IMR-90 (cell line): ENCODE measurements around the gene IFNA16. TPM values are rescaled to one million over a fixed set of nuclear protein-coding genes. Genes with fewer than 3 reads are reported as not detected.

ENCODE experiments used
- ATAC-seq: fragments of 200-7000 bp; cut with Tn5 transposase; 2 replicates; pipeline ENCODE4 v1.9.1; 2020; ENCODE audit warnings: low read depth, mild to moderate bottlenecking, moderate library complexity
- BruUV-seq: library from RNA; stranded (reverse); fragments of 400-500 nt; replicated peaks from 2 replicates; lab custom pipeline; 2021; lab: Mats Ljungman, UMichigan
- CTCF ChIA-PET: fragments of 300-600 bp; formaldehyde crosslinking; extraction: SDS; loops from one replicate; lab custom pipeline; 2021; ENCODE audit warnings: antibody characterized with exemption; lab: Yijun Ruan, JAX
- POLR2A ChIA-PET: fragments of 300-600 bp; sonication (Branson Sonifier 250); formaldehyde crosslinking; loops from one replicate; lab custom pipeline; 2022; ENCODE audit warnings: antibody characterized with exemption; ENCODE audit not compliant: unreplicated experiment; lab: Charles Lee
- DNase-seq: peaks from one replicate; pipeline ENCODE4 v3.0.0; 2013
- H2AFZ ChIP-seq: replicated peaks from 2 replicates; pipeline ENCODE3; 2013; ENCODE audit warnings: low read length, mild to moderate bottlenecking; ENCODE audit not compliant: poor library complexity
- H2AK5ac ChIP-seq: 2 replicates; pipeline ENCODE4 v1.6.1; 2013; ENCODE audit warnings: low read depth, low read length, inconsistent platforms
- H2AK9ac ChIP-seq: replicated peaks from 2 replicates; pipeline ENCODE3; 2013; ENCODE audit warnings: mild to moderate bottlenecking, low read depth, low read length, moderate library complexity; ENCODE audit not compliant: poor library complexity
- H2BK120ac ChIP-seq: 2 replicates; pipeline ENCODE4 v1.6.1; 2013; ENCODE audit warnings: low read depth, low read length, inconsistent platforms
- H2BK15ac ChIP-seq: 3 replicates; pipeline ENCODE4 v1.6.1; 2013; ENCODE audit warnings: low read depth, low read length, inconsistent platforms
- H2BK20ac ChIP-seq: 2 replicates; pipeline ENCODE4 v1.6.1; 2013; ENCODE audit warnings: low read depth, mild to moderate bottlenecking, inconsistent platforms, low read length, moderate library complexity
- H2BK5ac ChIP-seq: 2 replicates; pipeline ENCODE4 v1.6.1; 2013; ENCODE audit warnings: mild to moderate bottlenecking, low read depth, low read length, inconsistent platforms; ENCODE audit not compliant: poor library complexity, severe bottlenecking
- H3K14ac ChIP-seq: replicated peaks from 2 replicates; pipeline ENCODE4 v1.6.1; 2013; ENCODE audit warnings: low read depth, low read length, inconsistent platforms
- H3K18ac ChIP-seq: 2 replicates; pipeline ENCODE4 v1.6.1; 2013; ENCODE audit warnings: low read depth, low read length, control low read depth
- H3K23ac ChIP-seq: 2 replicates; pipeline ENCODE4 v1.6.1; 2013; ENCODE audit warnings: low read depth, low read length, inconsistent platforms
- H3K27ac ChIP-seq: 2 replicates; pipeline ENCODE4 v1.5.1; 2013; ENCODE audit warnings: mild to moderate bottlenecking, control low read depth, low read length; ENCODE audit not compliant: insufficient read depth
- H3K27me3 ChIP-seq: 2 replicates; pipeline ENCODE4 v1.6.1; 2013; ENCODE audit warnings: low read length; ENCODE audit not compliant: control insufficient read depth, insufficient read depth
- H3K36me3 ChIP-seq: 2 replicates; pipeline ENCODE4 v1.6.1; 2013; ENCODE audit warnings: low read length, mixed read lengths; ENCODE audit not compliant: control insufficient read depth, insufficient read depth
- H3K4ac ChIP-seq: 2 replicates; pipeline ENCODE4 v1.6.1; 2013; ENCODE audit warnings: low read depth, low read length, inconsistent platforms
- H3K4me1 ChIP-seq: 2 replicates; pipeline ENCODE4 v1.6.1; 2013; ENCODE audit warnings: low read length, mixed read lengths; ENCODE audit not compliant: control insufficient read depth, insufficient read depth
- H3K4me2 ChIP-seq: 2 replicates; pipeline ENCODE4 v1.6.1; 2013; ENCODE audit warnings: low read depth, mild to moderate bottlenecking, control low read depth, low read length, moderate library complexity
- H3K4me3 ChIP-seq: 2 replicates; pipeline ENCODE4 v1.5.1; 2013; ENCODE audit warnings: low read depth, mild to moderate bottlenecking, control low read depth, low read length, moderate library complexity; ENCODE audit not compliant: insufficient read depth
- H3K56ac ChIP-seq: 2 replicates; pipeline ENCODE4 v1.6.1; 2013; ENCODE audit warnings: low read length, inconsistent platforms; ENCODE audit not compliant: insufficient read depth; ENCODE audit errors: extremely low read depth
- H3K79me1 ChIP-seq, 2 experiments: 2 replicates each; pipeline ENCODE4 v1.6.1; 2013; ENCODE audit warnings: low read length in 2 of 2, inconsistent platforms in 1 of 2, low read depth in 1 of 2
- H3K9ac ChIP-seq: 2 replicates; pipeline ENCODE4 v1.6.1; 2013; ENCODE audit warnings: low read depth, low read length, control low read depth
- H3K9me1 ChIP-seq: 2 replicates; pipeline ENCODE4 v1.6.1; 2013; ENCODE audit warnings: low read length, inconsistent platforms; ENCODE audit not compliant: insufficient read depth
- H3K9me3 ChIP-seq: 2 replicates; pipeline ENCODE4 v1.6.1; 2013; ENCODE audit warnings: low read length; ENCODE audit not compliant: control insufficient read depth, insufficient read depth
- H4K20me1 ChIP-seq: 2 replicates; pipeline ENCODE4 v1.6.1; 2013; ENCODE audit warnings: low read length, inconsistent platforms; ENCODE audit not compliant: insufficient read depth
- H4K5ac ChIP-seq: 2 replicates; pipeline ENCODE4 v1.6.1; 2013; ENCODE audit warnings: mild to moderate bottlenecking, low read depth, low read length, control low read depth
- H4K8ac ChIP-seq, 2 experiments: 2 replicates each; pipeline ENCODE4 v1.6.1; 2013; ENCODE audit warnings: low read depth in 2 of 2, low read length in 2 of 2, control low read depth in 1 of 2, inconsistent platforms in 1 of 2
- H4K91ac ChIP-seq: 2 replicates; pipeline ENCODE4 v1.6.1; 2013; ENCODE audit warnings: low read depth, low read length, inconsistent platforms; ENCODE audit not compliant: insufficient read depth
- CEBPB ChIP-seq: IDR thresholded peaks from 2 replicates; pipeline ENCODE4 v1.6.1; 2012; ENCODE audit warnings: low read depth, low read length, improper control_type of control experiment
- CHD1 ChIP-seq: IDR thresholded peaks from 2 replicates; pipeline ENCODE4 v1.6.1; 2012; ENCODE audit warnings: low read depth, low read length, improper control_type of control experiment
- CTCF ChIP-seq: conservative IDR thresholded peaks from 2 replicates; pipeline ENCODE4 v1.5.1; 2012; ENCODE audit warnings: mild to moderate bottlenecking, low read depth, low read length, improper control_type of control experiment
- ELK1 ChIP-seq: fragments of 150-350 bp; IDR thresholded peaks from 2 replicates; pipeline ENCODE4 v1.6.1; 2016; ENCODE audit warnings: low read depth, mild to moderate bottlenecking, low read length, moderate library complexity, borderline replicate concordance
- MAFK ChIP-seq: IDR thresholded peaks from 2 replicates; pipeline ENCODE4 v1.6.1; 2012; ENCODE audit warnings: low read depth, low read length, improper control_type of control experiment
- MAZ ChIP-seq: IDR thresholded peaks from 2 replicates; pipeline ENCODE4 v1.6.1; 2012; ENCODE audit warnings: low read depth, mild to moderate bottlenecking, low read length, improper control_type of control experiment, moderate library complexity, borderline replicate concordance
- NFE2L2 ChIP-seq: fragments of 150-350 bp; IDR thresholded peaks from 2 replicates; pipeline ENCODE4 v1.6.1; 2016; ENCODE audit warnings: low read depth, mild to moderate bottlenecking, low read length
- POLR2A ChIP-seq: IDR thresholded peaks from 2 replicates; pipeline ENCODE4 v1.6.1; 2012; ENCODE audit warnings: mild to moderate bottlenecking, low read depth, low read length
- RAD21 ChIP-seq: IDR thresholded peaks from 2 replicates; pipeline ENCODE4 v1.6.1; 2012; ENCODE audit warnings: low read length, improper control_type of control experiment
- SMC3 ChIP-seq: fragments of 150-350 bp; IDR thresholded peaks from 2 replicates; pipeline ENCODE4 v1.6.1; 2016; ENCODE audit warnings: low read depth, mild to moderate bottlenecking, antibody characterized with exemption, low read length, moderate library complexity
- USF2 ChIP-seq: fragments of 150-350 bp; IDR thresholded peaks from 2 replicates; pipeline ENCODE4 v1.6.1; 2017; ENCODE audit warnings: mild to moderate bottlenecking, antibody characterized with exemption, low read length, low read depth
- WGBS, 2 experiments: methylation state at CpG; one replicate each; pipeline versions ENCODE4 v1.1.5 to v1.1.7; 2013; ENCODE audit warnings: missing lambda C conversion rate in 2 of 2; ENCODE audit not compliant: insufficient read length in 1 of 2; ENCODE audit errors: extremely low coverage in 2 of 2; 5-methylcytosine and 5-hydroxymethylcytosine counted together
- dilution Hi-C: fragments of 300-500 bp; cut with HindIII; formaldehyde crosslinking; loops from one replicate; pipeline ENCODE4 v1.14.3; 2018; ENCODE audit warnings: low sequenced_read_pairs; ENCODE audit not compliant: unreplicated experiment
- in situ Hi-C: fragments of 300-500 bp; cut with MboI; formaldehyde crosslinking; loops from 3 replicates; pipeline ENCODE4 v1.14.3; 2019; ENCODE audit warnings: low sequenced_read_pairs, inconsistent platforms, mixed read lengths
- intact Hi-C: fragments of 100-400 bp; cut with micrococcal nuclease; formaldehyde crosslinking; loops from 2 replicates; pipeline ENCODE4 v1.10.0; 2022
- polyA plus RNA-seq, 3 experiments: library from polyadenylated mRNA; depleted of rRNA; stranded (reverse); fragments of >200 nt; gene quantifications; 2 replicates each; pipeline ENCODE4 v1.2.3, GENCODE V29; 2012; ENCODE audit warnings: low replicate concordance in 1 of 3
- total RNA-seq: library from RNA; depleted of rRNA; stranded (reverse); fragments of >200 nt; gene quantifications from 2 replicates; pipeline ENCODE4 v1.2.3, GENCODE V29; 2012

Gene IFNA16
- total and polyA plus RNA-seq, 2 of the 4 experiments (the other 2 are of a cell fraction), result not detected

GRCh38 chr9:21255538-21256212, 38.6 kb upstream of the IFNA16 start (continued):
- TF ChIP-seq POLR2A (no peak), CHD1 (no peak), SMC3 (no peak)

- H4K91ac ChIP-seq, result no peak overlapping the region
- H4K5ac ChIP-seq, result no peak overlapping the region
- no peak overlapping the region for H3K14ac ChIP-seq
- intact Hi-C loops (loop anchor here (5.0 kb wide), 1 partner anchor 144 kb away; no protein-coding TSS in a partner anchor), dilution Hi-C loops (no loop called here), in situ Hi-C loops (no loop called here)
- no peaks in the 10 kb centered on the region for H3K36me3 ChIP-seq
- H3K79me1 ChIP-seq, result no peaks in the 10 kb centered on the region
- peak overlapping the region; percentile 9; the same call in 1 of the 2 replicates for H3K4me2 ChIP-seq
- H2AFZ ChIP-seq, result no peak overlapping the region
- H3K4me3 ChIP-seq, result no peak overlapping the region
- H3K27me3 ChIP-seq, result peaks cover 19% of the 10 kb centered on the region
- ChIA-PET CTCF (interaction anchor here (0.7 to 2.3 kb wide), 7 partner anchors 9 to 1050 kb away, joined by 3 to 10 read pairs (median 4); no protein-coding TSS in a partner anchor), POLR2A (interaction anchor here (0.6 kb wide), 1 partner anchor 213 kb away, joined by 3 read pairs; no protein-coding TSS in a partner anchor)
- H2BK15ac ChIP-seq, result no peak overlapping the region
- no peak overlapping the region for H4K8ac ChIP-seq
- DNase-seq (peak; percentile 14), ATAC-seq (peak; percentile 62; the same call in 1 of the 2 replicates)
- no peak overlapping the region for H3K18ac ChIP-seq
- no peak overlapping the region for H2AK9ac ChIP-seq
- H3K56ac ChIP-seq, result no peak overlapping the region
- no peak overlapping the region for H2BK120ac ChIP-seq
- H3K9ac ChIP-seq, result no peak overlapping the region
- no peak overlapping the region for H3K27ac ChIP-seq
- no peak overlapping the region for H2AK5ac ChIP-seq
- no peak overlapping the region for H2BK5ac ChIP-seq
- no peaks in the 10 kb centered on the region for H4K20me1 ChIP-seq
- H2BK20ac ChIP-seq, result no peak overlapping the region
- no peaks in the 10 kb centered on the region for H3K9me1 ChIP-seq
- H3K4me1 ChIP-seq, result 0 out of 2 replicates have a peak, but pooled peaks cover 1% of the 10 kb centered on the region
- BruUV-seq, result no TSS peak
- WGBS, 2 experiments, result no CpG with 5 or more reads among the region's 3 CpGs
- no peaks in the 10 kb centered on the region for H3K9me3 ChIP-seq
- no peak overlapping the region for H3K4ac ChIP-seq
- no peak overlapping the region for H3K23ac ChIP-seq
- 0 out of 2 replicates have a peak, but pooled peaks have one; percentile 17 for TF ChIP-seq RAD21
- TF ChIP-seq USF2, result no peak
- TF ChIP-seq MAZ, result no peak
- no peak for TF ChIP-seq MAFK
- TF ChIP-seq CTCF, result peak; percentile 34
- TF ChIP-seq ELK1, result no peak
- no peak for TF ChIP-seq NFE2L2
- no peak for TF ChIP-seq CEBPB
- no peak for TF ChIP-seq POLR2A
Observed at GRCh38 chr9:21252721-21253547, 35.8 kb upstream of the IFNA16 start.
